ENCODE measurements around the gene CHRNB1. TPM values are rescaled to one million over a fixed set of nuclear protein-coding genes. Genes with fewer than 3 reads are reported as not detected.

Gene CHRNB1
- total RNA-seq, 4 donors from 2014 or later = 3.0 to 10.9 (median 7.4) TPM

DNA sequence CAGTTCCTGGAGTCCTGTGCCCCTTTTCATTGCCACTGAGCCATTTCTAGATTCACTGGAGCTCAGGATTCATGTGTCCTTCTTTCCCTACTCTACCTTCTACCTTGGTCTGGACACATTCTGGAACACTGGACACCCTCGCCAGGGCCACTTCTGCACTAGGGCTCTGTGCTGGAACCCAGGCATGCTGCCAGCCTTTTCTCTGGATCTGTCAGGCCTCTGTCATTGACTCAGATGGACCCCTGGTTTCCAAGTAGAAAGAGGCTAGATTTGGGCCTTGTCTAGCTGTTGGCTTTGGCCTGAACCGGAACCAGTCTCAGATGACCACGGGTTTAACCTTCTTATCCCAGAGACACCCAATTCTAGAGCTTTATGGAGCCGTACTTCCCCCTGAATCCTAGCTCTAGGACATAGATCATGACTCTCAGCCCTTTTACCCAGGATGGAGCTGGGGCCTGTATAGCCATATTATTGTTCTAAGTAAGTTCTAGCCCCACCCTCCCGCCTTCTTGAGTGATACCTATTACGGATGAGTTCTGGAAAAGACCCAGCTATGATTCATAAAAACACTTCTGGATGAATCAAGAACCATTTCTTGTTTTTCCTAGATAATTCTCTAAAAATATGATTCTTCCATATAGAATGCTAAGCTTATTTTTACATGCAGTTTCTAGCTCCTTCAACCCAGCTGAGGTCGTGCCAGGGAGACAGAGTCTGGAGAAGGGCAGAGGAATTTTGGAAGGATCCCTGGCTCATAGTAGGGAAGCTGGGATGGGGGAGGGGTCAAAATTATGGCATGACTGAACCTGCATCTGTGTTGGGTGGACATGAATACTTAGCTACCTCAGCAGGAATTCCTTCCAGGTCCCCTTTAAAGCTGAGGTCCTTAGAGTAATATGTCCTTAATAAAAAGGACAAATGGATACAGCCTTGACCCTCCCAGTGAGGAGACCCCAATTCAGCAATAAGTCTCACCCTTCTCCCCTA lies 1.1 kb upstream of the CHRNB1 start:
- TF ChIP-seq CTCF (IDR thresholded peaks at IDR 0.05) = no peak
- DNase-seq (ENCODE audit: low spot score) (no peak), ATAC-seq (ENCODE audit: low FRiP score) (no peak)

GRCh38 chr17:7445619-7445968 lies 733 bp downstream of the CHRNB1 start:
- no peak for TF ChIP-seq CTCF (IDR thresholded peaks at IDR 0.05)
- no peak for DNase-seq (ENCODE audit: low spot score)
- ATAC-seq (ENCODE audit: low FRiP score) = peak; percentile 66

DNA sequence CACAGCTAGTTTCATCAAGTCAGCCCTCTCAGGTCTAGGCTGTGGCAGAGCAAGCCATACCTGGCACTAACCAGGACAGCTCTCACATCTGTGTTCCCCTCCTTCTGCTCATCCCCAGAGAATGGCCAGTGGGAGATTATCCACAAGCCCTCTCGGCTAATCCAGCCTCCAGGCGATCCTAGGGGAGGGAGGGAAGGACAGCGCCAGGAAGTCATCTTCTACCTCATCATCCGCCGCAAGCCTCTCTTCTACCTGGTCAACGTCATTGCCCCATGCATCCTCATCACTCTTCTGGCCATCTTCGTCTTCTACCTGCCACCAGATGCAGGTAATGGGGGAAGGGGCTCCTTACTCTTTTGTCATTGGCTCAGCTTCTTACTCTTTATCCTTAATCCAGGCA lies 3.6 kb downstream of the CHRNB1 start:
- ATAC-seq (ENCODE audit: low FRiP score) (no peak), DNase-seq (ENCODE audit: low spot score) (no peak)
- TF ChIP-seq CTCF (IDR thresholded peaks at IDR 0.05) = no peak

DNA sequence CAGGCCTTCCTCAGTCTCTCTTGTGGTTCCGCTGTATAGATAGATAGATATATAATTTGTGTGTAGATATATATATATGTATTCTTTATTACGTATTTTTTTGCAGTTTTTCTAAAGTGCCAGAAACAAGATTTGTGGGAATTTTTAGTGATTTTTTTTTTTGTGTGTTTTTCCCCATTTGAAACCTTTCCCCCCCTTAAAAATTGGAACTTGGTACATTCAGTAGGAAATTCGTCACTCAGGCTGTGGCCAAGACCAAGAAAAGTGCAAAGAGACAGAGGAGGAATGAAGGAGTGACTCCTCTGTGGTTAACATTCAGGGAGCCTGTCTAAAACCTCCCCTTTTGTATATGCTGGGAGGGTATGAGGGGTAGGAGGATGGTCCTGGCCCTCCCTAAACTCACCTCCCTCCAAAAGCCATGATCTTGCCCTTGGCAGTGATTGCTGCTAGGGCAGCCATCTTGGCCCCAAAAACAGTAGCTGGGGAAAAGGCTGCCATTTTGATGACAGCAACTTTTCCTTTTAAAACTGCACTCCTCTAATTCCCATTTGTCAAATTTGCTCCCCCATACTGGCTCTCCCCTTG lies 15.2 kb downstream of the CHRNB1 start:
- ATAC-seq (ENCODE audit: low FRiP score) (no peak), DNase-seq (ENCODE audit: low spot score) (no peak)
- no peak for TF ChIP-seq CTCF (IDR thresholded peaks at IDR 0.05)

DNA sequence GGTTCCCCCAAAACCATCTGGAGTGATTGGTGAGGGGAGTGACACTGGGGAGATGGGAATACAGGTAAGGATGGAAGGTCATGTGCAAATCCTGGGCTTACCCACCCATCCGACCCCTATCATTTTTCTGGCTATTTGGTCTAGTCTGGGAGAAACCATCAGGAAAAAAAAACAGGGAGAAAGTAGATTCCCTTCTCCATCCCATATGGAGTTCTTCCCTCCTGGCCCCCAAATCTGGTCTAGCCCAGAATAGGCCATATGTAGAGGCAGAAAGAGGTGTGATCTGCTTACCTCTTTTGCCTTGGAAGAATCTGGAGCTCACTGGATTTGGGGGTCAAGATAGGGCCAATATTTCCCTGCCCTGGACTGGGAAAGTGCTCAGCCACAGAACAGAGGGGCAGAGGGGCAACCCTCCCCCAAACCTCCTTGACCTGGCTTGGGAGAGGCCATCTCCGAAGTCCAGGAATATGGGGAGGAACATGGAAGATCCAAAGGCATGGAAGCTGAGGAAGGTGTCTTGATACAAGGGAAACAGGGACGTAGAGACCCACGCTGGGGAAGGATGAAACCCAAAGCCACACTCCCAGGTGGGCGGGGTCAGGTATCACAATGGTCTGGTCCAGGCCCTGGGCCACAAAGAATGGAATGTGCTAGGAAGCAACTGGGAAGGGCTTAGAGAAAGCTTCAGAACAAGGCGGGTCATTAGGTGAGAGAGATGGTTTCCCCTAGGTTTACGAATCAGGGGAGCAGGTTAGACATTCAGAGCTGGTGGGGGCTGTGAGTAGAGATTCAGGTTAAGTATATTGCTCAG lies 16.2 kb downstream of the CHRNB1 start:
- no peak for ATAC-seq (ENCODE audit: low FRiP score)
- TF ChIP-seq CTCF (IDR thresholded peaks at IDR 0.05) = no peak

DNA sequence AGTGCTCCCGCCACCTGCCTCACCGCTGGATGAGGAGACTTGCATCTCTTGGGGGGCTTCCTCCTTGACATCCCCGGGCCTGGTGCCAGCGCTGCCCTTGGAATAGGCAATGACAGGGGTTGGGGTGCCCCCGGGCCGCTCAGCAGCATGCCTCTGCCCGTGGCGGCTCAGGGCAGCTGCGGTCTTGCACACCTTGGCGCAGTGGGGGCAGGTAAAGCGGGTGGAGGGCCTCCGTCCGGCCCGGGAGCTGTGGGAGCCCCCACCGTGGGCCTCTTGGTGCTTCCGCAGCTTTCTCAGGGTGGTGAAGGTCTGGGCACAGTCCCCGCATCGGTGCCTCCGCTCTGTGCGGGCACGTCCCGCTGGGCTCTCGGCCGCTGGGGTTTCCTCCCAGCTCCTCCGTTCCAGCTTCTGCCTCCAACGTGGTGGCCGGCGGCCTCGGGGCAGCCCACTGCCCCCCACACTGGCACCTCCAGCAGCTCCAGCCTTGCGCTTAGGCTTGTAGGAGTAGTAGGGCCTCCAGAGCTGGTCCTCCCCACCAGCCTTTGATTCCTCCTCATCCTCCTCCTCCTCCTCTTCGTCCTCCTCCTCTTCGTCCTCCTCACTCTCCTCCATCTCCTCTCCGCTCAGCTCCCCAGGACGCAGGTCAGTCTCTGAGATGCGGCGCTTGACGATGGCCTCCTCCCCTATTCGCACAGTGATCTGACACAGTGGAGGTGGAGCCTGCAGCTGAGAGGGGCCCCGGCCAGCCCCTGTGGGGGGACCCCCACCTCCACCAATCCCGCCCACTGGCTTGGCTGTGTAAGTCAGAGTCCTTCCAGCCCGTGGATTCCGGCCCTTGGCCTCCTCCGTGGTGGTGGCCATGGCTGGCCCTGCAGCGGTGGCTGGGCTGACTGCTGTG lies 17.9 kb downstream of the CHRNB1 start:
- no peak for TF ChIP-seq CTCF (IDR thresholded peaks at IDR 0.05)
- DNase-seq (ENCODE audit: low spot score) (no peak), ATAC-seq (ENCODE audit: low FRiP score) (no peak)

More for the DNA sequence above, 16.2 kb downstream of the CHRNB1 start:
- no peak for DNase-seq (ENCODE audit: low spot score)

Data from omental fat pad (tissue), 4 donors.